Right atrium auricular region (tissue), 2 donors: ENCODE data around the gene CNTLN. TPM values are rescaled to one million over a fixed set of nuclear protein-coding genes. Genes with fewer than 3 reads are reported as not detected.
"Not testable (repeated sequence)": the region's sequence is repeated elsewhere in the genome, so short reads cannot be mapped to it uniquely, and the experiment has no call there.

Experiments used
- DNase-seq: peaks from one replicate; pipeline ENCODE4 v3.0.0-alpha.2; 2019; ENCODE audit warnings: low spot score
- H3K27ac ChIP-seq, 2 donors: fragments of 200-600 bp; sonication (generic); 1 replicate in 1 of 2; 2 replicates in 1 of 2; pipeline ENCODE4 v1.5.1; 2016 to 2019
- H3K27me3 ChIP-seq, 2 donors: fragments of 200-600 bp; sonication (generic); one replicate each; pipeline versions ENCODE4 v1.5.1 to v1.6.0; 2017 to 2019
- H3K36me3 ChIP-seq: fragments of 200-600 bp; sonication (generic); one replicate; pipeline ENCODE4 v1.5.1; 2016
- H3K4me1 ChIP-seq, 2 donors: fragments of 200-600 bp; sonication (generic); one replicate each; pipeline versions ENCODE4 v1.5.1 to v1.6.0; 2017 to 2019
- H3K4me3 ChIP-seq, 2 donors: fragments of 200-600 bp; sonication (generic); 1 replicate in 1 of 2; 2 replicates in 1 of 2; pipeline ENCODE4 v1.5.1; 2017 to 2019; ENCODE audit warnings: mild to moderate bottlenecking in 1 of 2, moderate library complexity in 1 of 2
- H3K9me3 ChIP-seq, 2 donors: fragments of 200-600 bp; sonication (generic); one replicate each; pipeline ENCODE4 v1.5.1; 2019
- CTCF ChIP-seq, 2 donors: fragments of 200-600 bp; sonication (generic); IDR thresholded peaks; one replicate each; pipeline ENCODE4 v1.5.1; 2019; ENCODE audit warnings: antibody characterized with exemption in 2 of 2
- total RNA-seq, 2 donors: library from RNA; depleted of rRNA; stranded (reverse); fragments of >200 nt; gene quantifications; one replicate each; pipeline ENCODE4 v1.1.0, GENCODE V29; 2016

CNTLN gene
- total RNA-seq, 2 donors from 2014 or later, result 3.2 to 5.9 TPM

- Histone ChIP-seq H3K36me3 (peaks cover 6% of the 10 kb centered on the region), H3K4me1 (no peaks in the 10 kb centered on the region), H3K27me3 (no peaks in the 10 kb centered on the region), H3K4me3 (no peak overlapping the region), H3K9me3 (peaks cover 5 to 52% of the 10 kb centered on the region in 2 donors), H3K27ac (no peak overlapping the region)
- DNase-seq, result no peak
- no peak for TF ChIP-seq CTCF (IDR thresholded peaks at IDR 0.05)
Observed at GRCh38 chr9:17246770-17247169, 111.9 kb downstream of the CNTLN start.

- no peaks in the 10 kb centered on the region for H3K27me3 ChIP-seq
- no peak for DNase-seq
- H3K36me3 ChIP-seq, result no peaks in the 10 kb centered on the region
- no peaks in the 10 kb centered on the region for H3K4me1 ChIP-seq
- H3K4me3 ChIP-seq, result no peak overlapping the region
- TF ChIP-seq CTCF (IDR thresholded peaks at IDR 0.05), result no peak
- H3K9me3 ChIP-seq, result peaks cover 5 to 66% of the 10 kb centered on the region in 2 donors
- H3K27ac ChIP-seq, result no peak overlapping the region
Observed at GRCh38 chr9:17251100-17251499, 116.3 kb downstream of the CNTLN start.

GRCh38 chr9:17268531-17269188 is 133.8 kb downstream of the CNTLN start:
- H3K4me1 ChIP-seq, H3K4me3 ChIP-seq, H3K9me3 ChIP-seq, H3K27me3 ChIP-seq, H3K36me3 ChIP-seq, DNase-seq, H3K27ac ChIP-seq: not testable (repeated sequence)

- no peaks in the 10 kb centered on the region for H3K36me3 ChIP-seq
- H3K27me3 ChIP-seq, result no peaks in the 10 kb centered on the region
- H3K9me3 ChIP-seq, result no peaks in the 10 kb centered on the region
- no peak overlapping the region for H3K4me3 ChIP-seq
- no peak for TF ChIP-seq CTCF (IDR thresholded peaks at IDR 0.05)
- no peak overlapping the region for H3K27ac ChIP-seq
- no peak for DNase-seq
- no peaks in the 10 kb centered on the region for H3K4me1 ChIP-seq
Observed at GRCh38 chr9:17269799-17270198, 135.0 kb downstream of the CNTLN start.

GRCh38 chr9:17272536-17272935 is 137.7 kb downstream of the CNTLN start:
- Histone ChIP-seq H3K27me3 (no peaks in the 10 kb centered on the region), H3K9me3 (no peaks in the 10 kb centered on the region), H3K27ac (no peak overlapping the region), H3K4me1 (no peaks in the 10 kb centered on the region), H3K36me3 (no peaks in the 10 kb centered on the region), H3K4me3 (no peak overlapping the region)
- no peak for DNase-seq
- no peak for TF ChIP-seq CTCF (IDR thresholded peaks at IDR 0.05)

- no peak for DNase-seq
- H3K36me3 ChIP-seq, result peaks cover 8% of the 10 kb centered on the region
- no peaks in the 10 kb centered on the region for H3K9me3 ChIP-seq
- no peaks in the 10 kb centered on the region for H3K27me3 ChIP-seq
- no peak overlapping the region for H3K27ac ChIP-seq
- no peak overlapping the region for H3K4me3 ChIP-seq
- no peak for TF ChIP-seq CTCF (IDR thresholded peaks at IDR 0.05)
- no peaks in the 10 kb centered on the region for H3K4me1 ChIP-seq
Observed at GRCh38 chr9:17280350-17281012, 145.6 kb downstream of the CNTLN start.

- H3K4me1 ChIP-seq, H3K27me3 ChIP-seq, H3K36me3 ChIP-seq, H3K27ac ChIP-seq, H3K9me3 ChIP-seq, DNase-seq, H3K4me3 ChIP-seq: not testable (repeated sequence)
Observed at GRCh38 chr9:17290673-17291072, 155.8 kb downstream of the CNTLN start.
